Activated CD8-positive, alpha-beta memory T cell treated with anti-CD3 and anti-CD28 coated beads, Interleukin-2, amount 10 ng/mL, durations not matched to agents 7 days and 5 days (primary cell): ENCODE data around the gene NCAM1. TPM values are rescaled to one million over a fixed set of nuclear protein-coding genes. Genes with fewer than 3 reads are reported as not detected.
A peak's percentile ranks its signal among the peaks of the same experiment; 100 is the strongest.

Experiments
- ATAC-seq: fragments of 150-1000 bp; cut with Tn5 transposase; one replicate; pipeline ENCODE4 v1.10.0; 2021; ENCODE audit warnings: moderate library complexity
- CTCF ChIA-PET: fragments of 350-600 bp; sonication (Branson Sonifier 250); formaldehyde crosslinking; loops from one replicate; lab custom pipeline; 2021; ENCODE audit warnings: antibody characterized with exemption; lab: Charles Lee
- DNase-seq: peaks from one replicate; pipeline ENCODE4 v3.0.0-alpha.2; 2020
- H3K27ac Mint-ChIP-seq: one replicate; pipeline ENCODE4 v1.8.0; 2021; ENCODE audit warnings: mild to moderate bottlenecking, mixed read lengths
- H3K27me3 Mint-ChIP-seq: one replicate; pipeline ENCODE4 v1.8.0; 2021; ENCODE audit warnings: mixed read lengths
- H3K36me3 Mint-ChIP-seq: one replicate; pipeline ENCODE4 v1.8.0; 2021; ENCODE audit warnings: mild to moderate bottlenecking, mixed read lengths
- H3K4me1 Mint-ChIP-seq: one replicate; pipeline ENCODE4 v1.8.0; 2021; ENCODE audit warnings: mixed read lengths
- H3K4me3 Mint-ChIP-seq: one replicate; pipeline ENCODE4 v1.8.0; 2021; ENCODE audit warnings: mild to moderate bottlenecking, moderate library complexity, mixed read lengths
- H3K9me3 Mint-ChIP-seq: one replicate; pipeline ENCODE4 v1.8.0; 2022; ENCODE audit warnings: low read depth, mixed read lengths
- total RNA-seq, 2 experiments: library from RNA; stranded (reverse); gene quantifications; one replicate each; pipeline ENCODE4 v1.2.3, GENCODE V29; 2021

The NCAM1 gene
- total RNA-seq, 2 experiments from 2014 or later = 1.8 to 4.1 TPM

GRCh38 chr11:113213549-113213948 is 252.3 kb downstream of the NCAM1 start:
- Mint-ChIP-seq H3K27ac (no peak overlapping the region), H3K27me3 (peaks cover 23% of the 10 kb centered on the region), H3K36me3 (no peaks in the 10 kb centered on the region), H3K9me3 (no peaks in the 10 kb centered on the region), H3K4me1 (no peaks in the 10 kb centered on the region), H3K4me3 (no peak overlapping the region)
- no peak for ATAC-seq
- DNase-seq = no peak
- CTCF ChIA-PET = no interaction called here

DNA sequence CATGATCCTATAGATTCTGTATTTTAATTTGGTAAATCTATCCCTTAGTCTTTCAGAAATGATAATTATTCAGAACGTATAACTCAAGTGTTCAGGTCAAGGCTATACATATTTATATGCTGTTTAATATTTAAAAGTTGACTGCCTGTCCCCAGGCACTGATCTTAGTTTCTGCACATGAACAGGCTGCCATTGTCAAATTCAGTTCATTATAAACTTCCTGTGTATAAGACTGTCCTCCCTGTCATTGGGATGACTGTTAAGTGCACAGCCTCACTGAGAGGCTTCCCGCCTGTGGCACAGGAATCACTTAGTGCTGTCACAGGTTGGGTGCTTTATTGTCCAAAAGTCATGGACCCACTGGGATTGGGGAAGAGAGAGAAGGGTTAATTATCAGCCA is 261.0 kb downstream of the NCAM1 start:
- ATAC-seq = no peak
- Mint-ChIP-seq H3K27ac (no peak overlapping the region), H3K4me3 (no peak overlapping the region), H3K4me1 (no peaks in the 10 kb centered on the region), H3K36me3 (no peaks in the 10 kb centered on the region), H3K27me3 (peaks cover 19% of the 10 kb centered on the region), H3K9me3 (no peaks in the 10 kb centered on the region)
- no peak for DNase-seq
- CTCF ChIA-PET = no interaction called here

DNA sequence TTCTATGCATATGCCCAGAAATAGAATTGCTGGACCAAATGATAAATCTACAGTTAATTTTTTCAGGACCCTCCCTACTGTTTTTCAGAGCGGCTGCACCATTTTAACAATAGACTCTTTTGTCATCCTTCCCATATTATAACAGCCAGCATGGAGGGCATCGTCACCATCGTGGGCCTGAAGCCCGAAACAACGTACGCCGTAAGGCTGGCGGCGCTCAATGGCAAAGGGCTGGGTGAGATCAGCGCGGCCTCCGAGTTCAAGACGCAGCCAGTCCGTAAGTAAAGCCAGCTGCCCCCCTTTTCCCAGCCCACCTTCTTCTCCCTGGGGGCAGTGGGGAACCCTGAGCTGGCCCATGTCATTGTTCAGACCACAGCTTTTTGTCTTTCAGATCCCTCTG is 273.7 kb downstream of the NCAM1 start:
- H3K4me1 Mint-ChIP-seq = no peaks in the 10 kb centered on the region
- no peaks in the 10 kb centered on the region for H3K36me3 Mint-ChIP-seq
- CTCF ChIA-PET = no interaction called here
- H3K9me3 Mint-ChIP-seq = no peaks in the 10 kb centered on the region
- ATAC-seq (no peak), DNase-seq (no peak)
- peaks cover 28% of the 10 kb centered on the region for H3K27me3 Mint-ChIP-seq
- no peak overlapping the region for H3K4me3 Mint-ChIP-seq
- H3K27ac Mint-ChIP-seq = no peak overlapping the region

- Mint-ChIP-seq H3K4me3 (no peak overlapping the region), H3K9me3 (no peaks in the 10 kb centered on the region), H3K27me3 (peaks cover 36% of the 10 kb centered on the region), H3K27ac (no peak overlapping the region), H3K4me1 (no peaks in the 10 kb centered on the region), H3K36me3 (no peaks in the 10 kb centered on the region)
- CTCF ChIA-PET = interaction anchor here (1.0 to 1.2 kb wide), 2 partner anchors 22 to 53 kb away, joined by 3 to 4 read pairs; no protein-coding TSS in a partner anchor
- no peak for DNase-seq
- ATAC-seq = no peak
Measured at GRCh38 chr11:113237261-113237660, 276.0 kb downstream of the NCAM1 start.

- no peak overlapping the region for H3K4me3 Mint-ChIP-seq
Measured at GRCh38 chr11:113238721-113239120, 277.5 kb downstream of the NCAM1 start.

GRCh38 chr11:113240389-113240788 is 279.2 kb downstream of the NCAM1 start:
- no peaks in the 10 kb centered on the region for H3K9me3 Mint-ChIP-seq
- peaks cover 14% of the 10 kb centered on the region for H3K4me1 Mint-ChIP-seq
- DNase-seq (no peak), ATAC-seq (no peak)
- H3K36me3 Mint-ChIP-seq = no peaks in the 10 kb centered on the region
- peaks cover 39% of the 10 kb centered on the region for H3K27me3 Mint-ChIP-seq
- CTCF ChIA-PET = interaction anchor here (2.4 kb wide), 1 partner anchor 8 kb away, joined by 8 read pairs; no protein-coding TSS in a partner anchor
- H3K27ac Mint-ChIP-seq = no peak overlapping the region
- H3K4me3 Mint-ChIP-seq = no peak overlapping the region

More at GRCh38 chr11:113238721-113239120, 277.5 kb downstream of the NCAM1 start:
- Mint-ChIP-seq H3K36me3 (no peaks in the 10 kb centered on the region), H3K9me3 (no peaks in the 10 kb centered on the region), H3K4me1 (peaks cover 12% of the 10 kb centered on the region), H3K27ac (no peak overlapping the region), H3K27me3 (peaks cover 40% of the 10 kb centered on the region)
- ATAC-seq = no peak
- CTCF ChIA-PET = interaction anchor here (2.4 kb wide), 1 partner anchor 10 kb away, joined by 8 read pairs; no protein-coding TSS in a partner anchor
- DNase-seq = no peak

DNA sequence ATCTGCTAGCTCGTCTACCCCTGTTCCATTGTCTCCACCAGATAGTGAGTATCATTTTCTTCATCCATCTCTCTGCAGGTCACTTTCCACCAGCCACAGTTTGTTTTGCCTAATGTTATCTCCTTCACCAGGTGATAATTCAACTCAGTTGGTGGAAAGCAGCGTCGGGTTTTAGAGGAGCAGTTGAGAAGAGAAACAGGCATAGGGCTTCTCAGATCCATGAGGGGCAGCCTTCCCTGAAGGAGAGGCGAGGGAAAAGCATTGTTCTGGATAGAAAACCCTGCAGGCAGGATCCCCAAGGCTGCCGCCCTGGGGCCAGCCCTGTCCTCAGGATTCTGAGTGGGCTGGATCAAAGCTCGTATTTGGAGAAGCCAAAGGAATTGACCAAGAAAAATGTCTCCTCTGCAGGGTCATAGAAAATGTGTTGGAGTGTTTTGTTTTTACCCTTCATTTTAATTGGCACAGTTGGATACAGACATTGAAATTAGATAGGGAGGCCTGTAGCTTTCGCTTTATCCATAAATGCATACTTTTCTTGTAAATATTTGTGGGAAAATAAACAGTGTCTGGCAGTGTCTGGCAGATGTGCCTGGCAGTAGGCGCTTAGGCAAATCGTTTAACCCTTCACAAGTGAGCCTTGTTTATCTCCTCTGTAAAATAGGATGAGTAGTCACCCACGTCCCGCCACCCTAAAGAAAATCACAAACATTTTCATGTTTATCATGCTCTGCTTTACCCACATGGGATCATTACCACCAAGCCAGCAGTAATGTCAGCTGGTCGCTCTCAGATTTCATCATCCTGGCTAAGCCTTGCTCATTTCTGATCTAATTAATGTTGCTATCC is 279.8 kb downstream of the NCAM1 start:
- H3K9me3 Mint-ChIP-seq = no peaks in the 10 kb centered on the region
- H3K27me3 Mint-ChIP-seq = peaks cover 41% of the 10 kb centered on the region
- ATAC-seq (no peak), DNase-seq (no peak)
- no peak overlapping the region for H3K27ac Mint-ChIP-seq
- H3K4me3 Mint-ChIP-seq = no peak overlapping the region
- H3K36me3 Mint-ChIP-seq = no peaks in the 10 kb centered on the region
- H3K4me1 Mint-ChIP-seq = peaks cover 14% of the 10 kb centered on the region
- CTCF ChIA-PET = interaction anchor here (0.9 to 1.1 kb wide), 2 partner anchors 9 to 49 kb away, joined by 3 to 4 read pairs; no protein-coding TSS in a partner anchor

DNA sequence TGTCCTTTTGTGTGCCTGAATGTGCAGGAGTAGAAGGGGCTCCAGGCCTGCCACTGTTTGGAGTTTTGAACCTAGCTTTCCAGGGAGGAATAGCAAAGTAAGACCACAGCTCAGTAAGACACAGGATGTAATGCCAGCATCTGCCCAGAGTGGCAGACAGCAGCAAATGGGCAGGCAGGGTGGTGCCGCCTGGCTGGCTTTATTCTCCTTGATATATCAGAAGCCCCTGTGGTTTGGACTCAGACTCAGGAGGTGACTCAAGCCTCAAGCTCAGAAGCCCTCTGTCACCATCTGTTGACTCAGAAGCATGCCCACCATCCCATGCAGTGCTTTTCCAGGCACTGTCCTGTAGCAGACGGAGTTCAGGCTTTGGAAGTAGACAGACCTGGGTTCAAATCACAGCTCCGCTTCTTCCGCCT is 280.4 kb downstream of the NCAM1 start:
- Mint-ChIP-seq H3K9me3 (no peaks in the 10 kb centered on the region), H3K4me1 (peaks cover 14% of the 10 kb centered on the region), H3K4me3 (no peak overlapping the region), H3K27me3 (peaks cover 47% of the 10 kb centered on the region), H3K27ac (no peak overlapping the region), H3K36me3 (no peaks in the 10 kb centered on the region)
- no peak for ATAC-seq
- DNase-seq = no peak
- CTCF ChIA-PET = interaction anchor here (0.9 to 1.1 kb wide), 2 partner anchors 10 to 48 kb away, joined by 3 to 4 read pairs; no protein-coding TSS in a partner anchor

- ATAC-seq (no peak), DNase-seq (no peak)
- no peak overlapping the region for H3K4me3 Mint-ChIP-seq
- H3K27me3 Mint-ChIP-seq = peaks cover 51% of the 10 kb centered on the region
- no peaks in the 10 kb centered on the region for H3K9me3 Mint-ChIP-seq
- peaks cover 14% of the 10 kb centered on the region for H3K4me1 Mint-ChIP-seq
- H3K36me3 Mint-ChIP-seq = no peaks in the 10 kb centered on the region
- CTCF ChIA-PET = interaction anchor here (1.1 to 1.5 kb wide), 2 partner anchors 10 to 654 kb away, joined by 3 to 6 read pairs; no protein-coding TSS in a partner anchor
- no peak overlapping the region for H3K27ac Mint-ChIP-seq
Measured at GRCh38 chr11:113242060-113242459, 280.8 kb downstream of the NCAM1 start.

- Mint-ChIP-seq H3K4me1 (peaks cover 14% of the 10 kb centered on the region), H3K4me3 (peak overlapping the region; percentile 61), H3K27me3 (peaks cover 59% of the 10 kb centered on the region), H3K9me3 (no peaks in the 10 kb centered on the region), H3K36me3 (no peaks in the 10 kb centered on the region), H3K27ac (peak overlapping the region; percentile 21)
- CTCF ChIA-PET = interaction anchor here (1.3 to 1.5 kb wide), 2 partner anchors 445 to 655 kb away, joined by 5 to 6 read pairs; no protein-coding TSS in a partner anchor
- ATAC-seq (peak; percentile 93), DNase-seq (peak; percentile 81)
Measured at GRCh38 chr11:113242767-113243397, 281.7 kb downstream of the NCAM1 start.

GRCh38 chr11:113243696-113244095 is 282.5 kb downstream of the NCAM1 start:
- H3K9me3 Mint-ChIP-seq = no peaks in the 10 kb centered on the region
- CTCF ChIA-PET = interaction anchor here (1.3 kb wide), 1 partner anchor 445 kb away, joined by 5 read pairs; no protein-coding TSS in a partner anchor
- ATAC-seq (no peak), DNase-seq (no peak)
- H3K4me3 Mint-ChIP-seq = no peak overlapping the region
- H3K27ac Mint-ChIP-seq = no peak overlapping the region
- no peaks in the 10 kb centered on the region for H3K36me3 Mint-ChIP-seq
- peaks cover 66% of the 10 kb centered on the region for H3K27me3 Mint-ChIP-seq
- H3K4me1 Mint-ChIP-seq = peaks cover 14% of the 10 kb centered on the region

- H3K9me3 Mint-ChIP-seq = no peaks in the 10 kb centered on the region
- DNase-seq (no peak), ATAC-seq (no peak)
- H3K4me1 Mint-ChIP-seq = peaks cover 21% of the 10 kb centered on the region
- H3K27me3 Mint-ChIP-seq = peaks cover 72% of the 10 kb centered on the region
- no peak overlapping the region for H3K4me3 Mint-ChIP-seq
- H3K36me3 Mint-ChIP-seq = no peaks in the 10 kb centered on the region
- CTCF ChIA-PET = no interaction called here
- H3K27ac Mint-ChIP-seq = no peak overlapping the region
Measured at GRCh38 chr11:113245216-113245615, 284.0 kb downstream of the NCAM1 start.

DNA sequence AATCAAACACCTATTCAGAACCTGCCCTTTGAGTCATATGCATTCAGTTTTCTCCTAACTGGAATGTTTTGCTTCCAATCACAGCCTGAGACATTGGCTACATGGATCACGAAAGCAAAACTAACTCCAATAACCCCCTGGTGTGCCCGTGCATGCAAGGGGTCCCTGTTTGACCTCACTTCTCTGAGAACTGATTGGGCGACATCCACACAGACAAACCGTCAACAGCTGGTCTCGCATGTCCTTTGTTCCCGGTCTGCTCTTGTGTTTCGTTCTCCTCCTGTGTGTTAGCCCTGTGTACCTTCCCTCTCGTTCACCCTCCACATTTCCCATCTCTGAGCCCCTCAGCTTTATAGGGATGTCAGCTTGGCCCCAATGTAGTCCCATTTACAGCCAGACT is 286.0 kb downstream of the NCAM1 start:
- H3K9me3 Mint-ChIP-seq = no peaks in the 10 kb centered on the region
- H3K4me1 Mint-ChIP-seq = peaks cover 21% of the 10 kb centered on the region
- H3K36me3 Mint-ChIP-seq = no peaks in the 10 kb centered on the region
- H3K27me3 Mint-ChIP-seq = peaks cover 77% of the 10 kb centered on the region
- no peak for ATAC-seq
- CTCF ChIA-PET = interaction anchor here (1.1 to 2.2 kb wide), 3 partner anchors 8 to 659 kb away, joined by 3 to 8 read pairs (median 6); no protein-coding TSS in a partner anchor
- H3K4me3 Mint-ChIP-seq = no peak overlapping the region
- DNase-seq = no peak
- no peak overlapping the region for H3K27ac Mint-ChIP-seq
